H7 (cell line): ENCODE measurements around the gene PLEKHA5. TPM values are rescaled to one million over a fixed set of nuclear protein-coding genes. Genes with fewer than 3 reads are reported as not detected.

Experiments used
- DNase-seq: peaks from one replicate; pipeline ENCODE4 v3.0.0; 2012
- H3K27me3 ChIP-seq: 2 replicates; pipeline ENCODE4 v1.6.0; 2011; ENCODE audit warnings: mild to moderate bottlenecking, low read length; ENCODE audit not compliant: control insufficient read depth, insufficient read depth
- H3K36me3 ChIP-seq: replicated peaks from 2 replicates; pipeline ENCODE4 v1.5.1; 2011; ENCODE audit warnings: low read length; ENCODE audit not compliant: control insufficient read depth, insufficient read depth
- H3K4me3 ChIP-seq: 2 replicates; pipeline ENCODE4 v1.5.1; 2011; ENCODE audit warnings: low read depth, mild to moderate bottlenecking, control low read depth, low read length, moderate library complexity; ENCODE audit not compliant: insufficient read depth
- total RNA-seq: library from RNA; depleted of rRNA; stranded (reverse); fragments of >200 nt; shearing (Covaris generic); gene quantifications from 2 replicates; pipeline ENCODE4 v1.2.3, GENCODE V29; 2014

Gene PLEKHA5
- total RNA-seq, 1 experiment from 2014 or later: 33.9 TPM

DNA sequence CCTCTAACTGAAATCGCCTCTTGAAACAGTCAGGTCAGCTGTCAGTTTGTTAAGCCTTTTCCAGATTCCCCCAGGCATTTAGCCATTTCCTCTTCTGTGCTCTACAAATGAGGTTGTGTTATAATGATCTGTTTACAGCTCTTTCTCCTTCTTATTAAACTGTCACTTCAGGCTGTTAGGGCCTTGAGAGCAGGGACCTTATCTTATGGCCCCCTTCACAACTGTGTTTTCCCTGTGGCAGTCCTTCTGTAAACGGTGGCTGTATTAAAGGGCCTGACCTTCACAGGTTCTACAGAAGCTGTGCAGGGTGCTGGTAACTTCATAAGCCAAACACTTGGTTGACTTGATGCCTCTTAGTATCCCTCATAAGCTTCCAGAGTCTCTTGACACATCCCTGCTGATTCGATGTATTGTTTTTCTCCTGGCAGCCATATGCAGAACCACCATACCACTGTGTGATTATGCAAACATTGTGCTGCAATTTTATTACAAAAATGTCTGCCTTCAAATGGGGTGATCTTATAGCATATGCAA is 104.7 kb downstream of the PLEKHA5 start:
- no peak for DNase-seq
- Histone ChIP-seq H3K36me3 (no peaks in the 10 kb centered on the region; the same call in none of the 2 replicates), H3K4me3 (no peak overlapping the region), H3K27me3 (no peaks in the 10 kb centered on the region)

GRCh38 chr12:19234981-19235871 is 105.7 kb downstream of the PLEKHA5 start:
- no peaks in the 10 kb centered on the region; the same call in 1 of the 2 replicates for H3K36me3 ChIP-seq
- no peak for DNase-seq
- no peak overlapping the region for H3K4me3 ChIP-seq
- no peaks in the 10 kb centered on the region for H3K27me3 ChIP-seq

DNA sequence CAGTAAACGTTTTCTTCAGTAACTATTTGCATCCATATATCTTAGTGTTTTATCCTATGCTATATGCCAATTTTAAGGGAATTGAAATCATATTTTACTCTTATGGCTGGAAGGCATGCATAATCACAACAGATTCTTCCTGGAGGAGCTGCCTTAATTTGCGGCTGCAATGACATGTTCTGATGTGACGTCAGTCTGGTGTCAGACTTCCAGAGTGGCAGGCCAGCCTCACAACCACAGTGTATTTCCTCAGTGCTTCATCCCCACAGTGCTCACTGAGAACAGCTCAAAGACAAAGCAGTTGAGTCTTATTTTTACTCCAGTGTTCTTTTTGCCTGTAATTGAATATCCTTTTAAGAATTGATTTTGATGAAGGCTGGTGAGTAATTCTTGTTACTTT is 107.1 kb downstream of the PLEKHA5 start:
- Histone ChIP-seq H3K36me3 (no peaks in the 10 kb centered on the region), H3K4me3 (no peak overlapping the region), H3K27me3 (no peaks in the 10 kb centered on the region)
- DNase-seq: no peak

DNA sequence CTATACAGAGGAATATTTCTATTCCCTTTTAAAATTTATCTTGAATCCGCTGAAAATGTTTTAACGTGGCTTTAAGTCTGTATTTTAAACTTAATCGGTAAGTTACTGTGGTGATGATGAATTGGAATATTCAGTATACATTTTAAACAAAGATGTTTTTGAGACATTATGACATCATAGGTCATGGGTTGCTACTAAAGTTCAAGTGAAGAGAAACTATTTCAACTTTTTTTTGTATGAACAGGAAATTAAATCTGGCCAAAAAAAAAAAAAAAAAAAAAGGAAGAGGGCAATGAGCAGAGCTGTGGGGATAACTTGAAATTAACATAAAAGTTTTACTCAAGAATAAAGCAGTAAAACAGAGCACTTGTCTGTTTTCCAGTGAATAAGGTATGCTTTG is 109.0 kb downstream of the PLEKHA5 start:
- H3K27me3 ChIP-seq: no peaks in the 10 kb centered on the region
- H3K4me3 ChIP-seq: no peak overlapping the region
- H3K36me3 ChIP-seq: no peaks in the 10 kb centered on the region
- no peak for DNase-seq

DNA sequence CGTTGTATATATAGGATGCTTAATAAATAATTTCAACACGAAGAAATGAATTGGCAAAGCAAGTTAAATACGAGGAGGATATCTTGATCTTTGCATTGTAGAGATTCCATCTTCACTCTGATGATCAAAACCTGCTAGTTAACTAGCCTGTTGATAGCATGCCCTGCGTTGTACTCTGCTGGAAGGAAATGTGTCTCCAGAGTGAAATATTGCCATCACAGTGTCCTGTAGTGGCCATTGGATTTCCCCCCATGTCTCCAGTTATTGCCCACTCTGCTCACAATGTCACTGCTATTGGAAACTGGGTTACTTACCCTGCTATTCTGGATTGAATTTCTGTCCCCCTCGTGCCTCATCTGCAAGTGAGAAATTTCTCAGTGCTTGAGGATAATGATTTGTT is 109.6 kb downstream of the PLEKHA5 start:
- Histone ChIP-seq H3K36me3 (no peaks in the 10 kb centered on the region), H3K4me3 (no peak overlapping the region), H3K27me3 (no peaks in the 10 kb centered on the region)
- no peak for DNase-seq

DNA sequence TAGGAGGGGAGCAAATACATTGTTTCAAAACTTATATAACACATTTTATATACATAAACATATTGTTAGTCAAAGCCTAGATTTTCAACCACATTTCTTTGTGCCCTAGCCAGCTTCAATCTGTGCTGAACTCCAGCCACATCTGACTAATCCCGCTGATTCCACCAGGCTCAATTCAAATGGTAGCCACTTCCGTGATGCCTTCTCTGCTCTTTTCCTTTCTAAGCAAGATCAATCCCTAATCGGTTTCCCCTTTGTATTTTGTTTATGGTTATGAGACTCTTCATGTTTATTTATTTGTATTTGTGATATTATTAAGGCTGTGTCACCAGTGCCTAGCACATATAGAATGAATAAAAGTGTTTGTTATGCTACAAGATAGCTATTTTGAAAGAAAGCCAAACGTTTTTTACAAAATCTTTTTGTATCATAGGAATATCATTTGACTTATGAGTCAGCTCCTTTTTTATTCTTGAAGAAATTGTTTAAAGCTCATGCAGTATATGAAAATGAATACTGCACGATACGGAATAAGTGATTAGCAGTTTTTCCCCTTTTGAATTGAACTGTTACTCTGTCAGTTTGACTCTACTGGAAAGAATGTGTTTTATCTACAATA is 110.2 kb downstream of the PLEKHA5 start:
- H3K4me3 ChIP-seq: no peak overlapping the region
- no peaks in the 10 kb centered on the region for H3K27me3 ChIP-seq
- H3K36me3 ChIP-seq: no peaks in the 10 kb centered on the region
- DNase-seq: no peak

- H3K36me3 ChIP-seq: no peaks in the 10 kb centered on the region
- no peaks in the 10 kb centered on the region for H3K27me3 ChIP-seq
- no peak for DNase-seq
- H3K4me3 ChIP-seq: no peak overlapping the region
Observed at GRCh38 chr12:19242581-19242980, 113.0 kb downstream of the PLEKHA5 start.

GRCh38 chr12:19243551-19243950 is 114.0 kb downstream of the PLEKHA5 start:
- Histone ChIP-seq H3K36me3 (no peaks in the 10 kb centered on the region), H3K4me3 (no peak overlapping the region), H3K27me3 (no peaks in the 10 kb centered on the region)
- DNase-seq: no peak

GRCh38 chr12:19244312-19244711 is 114.8 kb downstream of the PLEKHA5 start:
- no peak for DNase-seq
- Histone ChIP-seq H3K36me3 (no peaks in the 10 kb centered on the region), H3K27me3 (no peaks in the 10 kb centered on the region), H3K4me3 (no peak overlapping the region)

DNA sequence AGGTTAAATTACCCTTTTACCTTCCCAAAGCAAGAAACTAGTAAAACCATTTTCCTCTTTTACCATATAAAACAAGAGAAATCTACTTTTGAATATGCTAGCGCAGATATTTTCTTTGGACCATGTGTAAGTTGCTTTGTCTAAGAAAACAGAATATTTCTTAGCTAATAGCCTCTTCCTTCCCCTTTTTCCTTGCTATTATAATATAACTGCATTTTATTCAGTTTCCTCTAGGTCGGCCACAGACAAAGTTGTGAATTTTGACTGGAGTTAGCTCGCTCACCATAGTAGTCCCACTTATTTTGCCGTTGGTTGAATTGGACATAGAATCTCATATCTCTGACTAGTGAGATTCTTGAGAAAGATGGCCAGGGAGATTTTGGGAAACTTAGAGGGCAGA is 115.6 kb downstream of the PLEKHA5 start:
- H3K36me3 ChIP-seq: no peaks in the 10 kb centered on the region
- H3K4me3 ChIP-seq: no peak overlapping the region
- no peaks in the 10 kb centered on the region for H3K27me3 ChIP-seq
- no peak for DNase-seq

- DNase-seq: no peak
- Histone ChIP-seq H3K27me3 (no peaks in the 10 kb centered on the region), H3K4me3 (no peak overlapping the region), H3K36me3 (no peaks in the 10 kb centered on the region)
Observed at GRCh38 chr12:19245666-19246065, 116.1 kb downstream of the PLEKHA5 start.

GRCh38 chr12:19246933-19247332 is 117.4 kb downstream of the PLEKHA5 start:
- H3K36me3 ChIP-seq: no peaks in the 10 kb centered on the region
- DNase-seq: no peak
- no peaks in the 10 kb centered on the region for H3K27me3 ChIP-seq
- no peak overlapping the region for H3K4me3 ChIP-seq

- DNase-seq: no peak
- Histone ChIP-seq H3K27me3 (no peaks in the 10 kb centered on the region), H3K36me3 (no peaks in the 10 kb centered on the region), H3K4me3 (no peak overlapping the region)
Observed at GRCh38 chr12:19248929-19249602, 119.5 kb downstream of the PLEKHA5 start.

DNA sequence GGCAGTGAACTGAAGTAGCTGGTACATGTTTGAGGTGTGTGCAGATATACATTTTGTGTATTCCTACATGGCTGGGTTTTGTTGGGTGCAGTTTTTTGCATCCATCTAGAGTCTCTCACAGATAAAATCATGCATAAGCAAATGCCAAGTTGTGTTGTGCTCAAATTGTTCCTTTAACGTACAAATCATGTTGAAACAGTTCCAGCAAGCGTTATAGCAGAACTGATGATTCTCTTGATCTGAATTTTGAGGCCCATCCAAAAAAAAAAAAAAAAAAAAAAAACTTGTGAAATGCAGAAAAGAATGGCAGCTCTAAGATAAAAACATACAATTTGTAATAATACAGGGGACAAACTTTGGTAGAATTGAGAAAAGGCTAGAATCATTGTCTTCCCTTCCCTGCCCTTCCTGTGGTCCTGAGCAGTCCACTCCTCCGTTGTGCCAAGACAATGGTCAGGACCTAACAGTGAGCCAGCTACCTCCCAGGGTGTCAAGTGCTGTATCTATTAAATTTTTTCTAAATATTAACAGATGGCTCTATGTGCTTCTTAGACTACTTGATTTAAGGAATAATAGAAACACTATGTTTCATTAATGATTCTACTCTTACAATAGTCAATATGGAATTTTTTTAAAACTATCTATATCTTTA is 122.1 kb downstream of the PLEKHA5 start:
- Histone ChIP-seq H3K36me3 (no peaks in the 10 kb centered on the region), H3K4me3 (no peak overlapping the region), H3K27me3 (no peaks in the 10 kb centered on the region)
- DNase-seq: no peak
